Astrocyte (in vitro differentiated cells and primary cell): ENCODE measurements around the gene REEP3.

Experiments used
- CTCF ChIP-seq: IDR thresholded peaks from 2 replicates; pipeline ENCODE4 v1.5.1; 2011; ENCODE audit warnings: low read depth, mild to moderate bottlenecking, inconsistent platforms, low read length, moderate library complexity; ENCODE audit not compliant: insufficient read depth
- EZH2 ChIP-seq: IDR thresholded peaks from 2 replicates; pipeline ENCODE4 v1.6.1; 2012; ENCODE audit warnings: mild to moderate bottlenecking, low read length, inconsistent platforms; ENCODE audit not compliant: insufficient read depth

- no peak for TF ChIP-seq CTCF
- no peak for TF ChIP-seq EZH2
Measured at GRCh38 chr10:63593576-63593975, 72.4 kb downstream of the REEP3 start.
